Thyroid gland (tissue), 4 donors: ENCODE measurements around the gene TALDO1. TPM values are rescaled to one million over a fixed set of nuclear protein-coding genes. Genes with fewer than 3 reads are reported as not detected.

ENCODE experiments used
- DNase-seq, 2 donors: peaks; one replicate each; pipeline ENCODE4 v3.0.0-alpha.2; 2019
- H3K27ac ChIP-seq, 3 donors: fragments of 200-600 bp; sonication (generic); 1 replicate in 2 of 3; 2 replicates in 1 of 3; pipeline ENCODE4 v1.5.1; 2016 to 2019; ENCODE audit warnings: mild to moderate bottlenecking in 1 of 3, moderate library complexity in 1 of 3
- H3K27me3 ChIP-seq: fragments of 200-600 bp; sonication (generic); one replicate; pipeline ENCODE4 v1.5.1; 2019
- H3K36me3 ChIP-seq, 2 donors: fragments of 200-600 bp; sonication (generic); one replicate each; pipeline ENCODE4 v1.5.1; 2016 to 2019
- H3K4me1 ChIP-seq, 2 donors: fragments of 200-600 bp; sonication (generic); one replicate each; pipeline ENCODE4 v1.5.1; 2017 to 2019
- H3K4me3 ChIP-seq, 3 donors: fragments of 200-600 bp; sonication (generic); replicated peaks in 1 of 3; 1 replicate in 2 of 3; 2 replicates in 1 of 3; pipeline ENCODE4 v1.5.1; 2016; ENCODE audit warnings: mild to moderate bottlenecking in 1 of 3
- H3K9me3 ChIP-seq: fragments of 200-600 bp; sonication (generic); one replicate; pipeline ENCODE4 v1.5.1; 2017
- CTCF ChIP-seq, 6 experiments: fragments of 200-600 bp in 3 of 6; fragments of 450-650 bp in 3 of 6; sonication (generic) in 3 of 6; IDR thresholded peaks; one replicate each; pipeline ENCODE4 v1.5.1; 2016 to 2019; ENCODE audit warnings: antibody characterized with exemption in 6 of 6, mild to moderate bottlenecking in 2 of 6, inconsistent platforms in 1 of 6, moderate library complexity in 1 of 6
- POLR2A ChIP-seq, 2 donors: fragments of 450-650 bp; IDR thresholded peaks; one replicate each; pipeline ENCODE4 v1.6.1; 2017; ENCODE audit warnings: antibody characterized with exemption in 2 of 2, mild to moderate bottlenecking in 2 of 2, moderate library complexity in 1 of 2
- WGBS, 2 donors: methylation state at CpG; one replicate each; pipeline ENCODE4 v1.1.5; 2017; 5-methylcytosine and 5-hydroxymethylcytosine counted together
- intact Hi-C: fragments of 100-400 bp; cut with DNase I; formaldehyde crosslinking; loops from one replicate; pipeline ENCODE4 v1.15.1; 2023
- total RNA-seq, 4 donors: library from RNA; depleted of rRNA; stranded (reverse); fragments of >200 nt; gene quantifications; one replicate each; pipeline ENCODE4 v1.2.3, GENCODE V29; 2016

The TALDO1 gene
- total RNA-seq, 4 donors from 2014 or later = 300 to 965 (median 558) TPM

- H3K27ac ChIP-seq = peak overlapping the region; percentile 91 to 99 (median 97)
- peak overlapping the region; percentile 20 to 56 (median 39) for H3K4me3 ChIP-seq
- peaks cover 0 to under 1% of the 10 kb centered on the region in 2 donors for H3K36me3 ChIP-seq
- no peaks in the 10 kb centered on the region for H3K9me3 ChIP-seq
- H3K27me3 ChIP-seq = no peaks in the 10 kb centered on the region
- intact Hi-C loops = no loop called here
- TF ChIP-seq POLR2A (IDR thresholded peaks at IDR 0.05) = peak in 1 of 2 donors; percentile 60
- peak in 3 of 6 experiments; percentile 16 to 43 (median 32) for TF ChIP-seq CTCF (IDR thresholded peaks at IDR 0.05)
- H3K4me1 ChIP-seq = peaks cover 32 to 71% of the 10 kb centered on the region in 2 donors
- 15 to 42% methylated on average over 9 to 11 of the region's 30 CpGs for WGBS, 2 donors
- peak; percentile 76 to 83 for DNase-seq
Observed at GRCh38 chr11:706957-707816, 40.1 kb upstream of the TALDO1 start.

- no peaks in the 10 kb centered on the region for H3K9me3 ChIP-seq
- H3K27ac ChIP-seq = peak overlapping the region; percentile 91 to 99 (median 97)
- TF ChIP-seq POLR2A (IDR thresholded peaks at IDR 0.05) (peak in 1 of 2 donors; percentile 56), CTCF (IDR thresholded peaks at IDR 0.05) (no peak)
- peak; percentile 93 to 94 for DNase-seq
- WGBS, 2 donors = 43 to 48% methylated on average over 7 to 13 of the region's 16 CpGs
- no peaks in the 10 kb centered on the region for H3K36me3 ChIP-seq
- H3K4me3 ChIP-seq = no peak overlapping the region
- H3K27me3 ChIP-seq = no peaks in the 10 kb centered on the region
- peaks cover 32 to 70% of the 10 kb centered on the region in 2 donors for H3K4me1 ChIP-seq
- intact Hi-C loops = no loop called here
Observed at GRCh38 chr11:707817-708420, 39.3 kb upstream of the TALDO1 start.

- TF ChIP-seq CTCF (IDR thresholded peaks at IDR 0.05) = no peak
- no peak for TF ChIP-seq POLR2A (IDR thresholded peaks at IDR 0.05)
- intact Hi-C loops = no loop called here
- Histone ChIP-seq H3K36me3 (no peaks in the 10 kb centered on the region), H3K9me3 (no peaks in the 10 kb centered on the region), H3K27me3 (no peaks in the 10 kb centered on the region), H3K4me3 (no peak overlapping the region), H3K4me1 (peaks cover 32 to 66% of the 10 kb centered on the region in 2 donors), H3K27ac (peak overlapping the region; percentile 91 to 97 (median 93))
- 87 to 96% methylated on average over 2 to 6 of the region's 7 CpGs for WGBS, 2 donors
- no peak for DNase-seq
Observed at GRCh38 chr11:708511-708910, 38.8 kb upstream of the TALDO1 start.

GRCh38 chr11:709109-709997 lies 37.9 kb upstream of the TALDO1 start:
- no peak overlapping the region for H3K4me3 ChIP-seq
- H3K4me1 ChIP-seq = peaks cover 32 to 66% of the 10 kb centered on the region in 2 donors
- TF ChIP-seq CTCF (IDR thresholded peaks at IDR 0.05) (no peak), POLR2A (IDR thresholded peaks at IDR 0.05) (no peak)
- intact Hi-C loops = no loop called here
- no peaks in the 10 kb centered on the region for H3K27me3 ChIP-seq
- no peaks in the 10 kb centered on the region for H3K9me3 ChIP-seq
- H3K27ac ChIP-seq = peak overlapping the region; percentile 61 to 91 (median 77)
- WGBS, 2 donors = 74 to 94% methylated on average over 7 to 24 of the region's 27 CpGs
- DNase-seq = peak; percentile 33 to 48
- no peaks in the 10 kb centered on the region for H3K36me3 ChIP-seq
